ENCODE data around the gene PPIF.

DNA sequence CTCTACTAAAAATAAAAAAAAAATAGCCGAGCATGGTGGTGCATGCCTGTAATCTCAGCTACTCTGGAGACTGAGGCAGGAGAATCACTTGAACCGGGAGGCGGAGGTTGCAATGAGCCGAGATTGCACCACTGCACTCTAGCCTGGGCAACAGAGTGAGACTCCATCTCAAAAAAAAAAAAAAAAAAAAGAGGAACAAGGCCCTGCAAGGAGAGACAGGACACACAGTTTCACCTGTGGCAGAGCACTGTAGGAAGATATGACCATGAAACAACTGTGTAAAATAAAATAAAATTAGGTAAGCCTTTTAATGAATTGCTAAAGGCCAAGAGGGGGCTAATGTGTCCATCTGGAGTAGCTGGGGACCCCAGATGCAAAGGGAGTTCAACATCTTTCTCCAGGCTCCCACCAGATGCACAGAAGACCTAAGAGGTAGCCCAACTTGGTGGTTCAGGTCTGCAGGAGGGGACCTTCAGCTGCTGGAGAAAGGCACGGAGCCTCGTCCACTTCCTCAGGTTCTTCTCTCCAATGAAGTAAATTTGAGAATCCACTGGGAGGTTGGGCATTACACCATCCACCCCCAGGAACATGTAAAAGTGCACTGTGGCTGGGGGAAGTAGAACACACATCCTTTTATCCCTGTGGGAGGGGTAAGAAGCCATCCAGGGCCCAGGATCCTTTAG is 12.7 kb downstream of the PPIF start:
- TF ChIP-seq ZNF274 (IDR thresholded peaks at IDR 0.05; ENCODE audit: low read length) (no peak), ZNF274 (tag by site-specific recombination; IDR thresholded peaks at IDR 0.05; ENCODE audit: borderline replicate concordance) (no peak), ZNF629 (tag by site-specific recombination; IDR thresholded peaks at IDR 0.05) (no peak), TRIM28 (IDR thresholded peaks at IDR 0.05; ENCODE audit: borderline replicate concordance, low read length) (no peak), ZFHX2 (tag by site-specific recombination; conservative IDR thresholded peaks at IDR 0.05) (no peak), PRDM4 (tag by site-specific recombination; IDR thresholded peaks at IDR 0.05) (no peak), ZBTB21 (tag by site-specific recombination; IDR thresholded peaks at IDR 0.05) (no peak), ZNF223 (tag by site-specific recombination; IDR thresholded peaks at IDR 0.05) (no peak), ZNF560 (tag by site-specific recombination; IDR thresholded peaks at IDR 0.05; ENCODE audit: borderline replicate concordance) (no peak), ZNF747 (tag by site-specific recombination; IDR thresholded peaks at IDR 0.05) (no peak), REPIN1 (tag by site-specific recombination; IDR thresholded peaks at IDR 0.05; ENCODE audit: low read depth) (no peak), ZNF768 (tag by site-specific recombination; IDR thresholded peaks at IDR 0.05) (no peak), ZNF292 (tag by site-specific recombination; IDR thresholded peaks at IDR 0.05; ENCODE audit: borderline replicate concordance, low read depth) (no peak)
- TF ChIP-seq, protein P1, sequence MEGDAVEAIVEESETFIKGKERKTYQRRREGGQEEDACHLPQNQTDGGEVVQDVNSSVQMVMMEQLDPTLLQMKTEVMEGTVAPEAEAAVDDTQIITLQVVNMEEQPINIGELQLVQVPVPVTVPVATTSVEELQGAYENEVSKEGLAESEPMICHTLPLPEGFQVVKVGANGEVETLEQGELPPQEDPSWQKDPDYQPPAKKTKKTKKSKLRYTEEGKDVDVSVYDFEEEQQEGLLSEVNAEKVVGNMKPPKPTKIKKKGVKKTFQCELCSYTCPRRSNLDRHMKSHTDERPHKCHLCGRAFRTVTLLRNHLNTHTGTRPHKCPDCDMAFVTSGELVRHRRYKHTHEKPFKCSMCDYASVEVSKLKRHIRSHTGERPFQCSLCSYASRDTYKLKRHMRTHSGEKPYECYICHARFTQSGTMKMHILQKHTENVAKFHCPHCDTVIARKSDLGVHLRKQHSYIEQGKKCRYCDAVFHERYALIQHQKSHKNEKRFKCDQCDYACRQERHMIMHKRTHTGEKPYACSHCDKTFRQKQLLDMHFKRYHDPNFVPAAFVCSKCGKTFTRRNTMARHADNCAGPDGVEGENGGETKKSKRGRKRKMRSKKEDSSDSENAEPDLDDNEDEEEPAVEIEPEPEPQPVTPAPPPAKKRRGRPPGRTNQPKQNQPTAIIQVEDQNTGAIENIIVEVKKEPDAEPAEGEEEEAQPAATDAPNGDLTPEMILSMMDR (tag by site-specific recombination; IDR thresholded peaks at IDR 0.05) = no peak
- TF ChIP-seq, protein P2, sequence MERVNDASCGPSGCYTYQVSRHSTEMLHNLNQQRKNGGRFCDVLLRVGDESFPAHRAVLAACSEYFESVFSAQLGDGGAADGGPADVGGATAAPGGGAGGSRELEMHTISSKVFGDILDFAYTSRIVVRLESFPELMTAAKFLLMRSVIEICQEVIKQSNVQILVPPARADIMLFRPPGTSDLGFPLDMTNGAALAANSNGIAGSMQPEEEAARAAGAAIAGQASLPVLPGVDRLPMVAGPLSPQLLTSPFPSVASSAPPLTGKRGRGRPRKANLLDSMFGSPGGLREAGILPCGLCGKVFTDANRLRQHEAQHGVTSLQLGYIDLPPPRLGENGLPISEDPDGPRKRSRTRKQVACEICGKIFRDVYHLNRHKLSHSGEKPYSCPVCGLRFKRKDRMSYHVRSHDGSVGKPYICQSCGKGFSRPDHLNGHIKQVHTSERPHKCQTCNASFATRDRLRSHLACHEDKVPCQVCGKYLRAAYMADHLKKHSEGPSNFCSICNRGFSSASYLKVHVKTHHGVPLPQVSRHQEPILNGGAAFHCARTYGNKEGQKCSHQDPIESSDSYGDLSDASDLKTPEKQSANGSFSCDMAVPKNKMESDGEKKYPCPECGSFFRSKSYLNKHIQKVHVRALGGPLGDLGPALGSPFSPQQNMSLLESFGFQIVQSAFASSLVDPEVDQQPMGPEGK (tag by site-specific recombination; IDR thresholded peaks at IDR 0.05) = no peak
